Esophagus (tissue), 2 donors: Measurements from ENCODE around the gene FKBP3. TPM values are rescaled to one million over a fixed set of nuclear protein-coding genes. Genes with fewer than 3 reads are reported as not detected.
A peak's percentile ranks its signal among the peaks of the same experiment; 100 is the strongest.
"Not testable (repeated sequence)": the region's sequence is repeated elsewhere in the genome, so short reads cannot be mapped to it uniquely, and the experiment has no call there.

ENCODE experiments used
- H3K27ac ChIP-seq, 2 donors: one replicate each; pipeline ENCODE4 v1.5.1; 2013; ENCODE audit warnings: low read depth in 2 of 2, mild to moderate bottlenecking in 2 of 2, inconsistent platforms in 1 of 2, low read length in 1 of 2, moderate library complexity in 1 of 2
- H3K27me3 ChIP-seq, 2 donors: one replicate each; pipeline ENCODE4 v1.6.1; 2013; ENCODE audit warnings: low read length in 2 of 2, control low read depth in 1 of 2, mild to moderate bottlenecking in 1 of 2; ENCODE audit not compliant: insufficient read depth in 2 of 2, control insufficient read depth in 1 of 2
- H3K36me3 ChIP-seq, 2 donors: one replicate each; pipeline ENCODE4 v1.6.1; 2013; ENCODE audit warnings: low read length in 1 of 2; ENCODE audit not compliant: control insufficient read depth in 2 of 2, insufficient read depth in 2 of 2
- H3K4me1 ChIP-seq, 2 donors: one replicate each; pipeline ENCODE4 v1.6.1; 2013; ENCODE audit warnings: low read length in 1 of 2; ENCODE audit not compliant: control insufficient read depth in 2 of 2, insufficient read depth in 2 of 2
- H3K4me3 ChIP-seq, 2 donors: one replicate each; pipeline ENCODE4 v1.5.1; 2013; ENCODE audit warnings: low read length in 2 of 2, mild to moderate bottlenecking in 2 of 2, low read depth in 1 of 2, moderate library complexity in 1 of 2
- H3K9me3 ChIP-seq, 2 donors: one replicate each; pipeline ENCODE4 v1.6.1; 2013; ENCODE audit warnings: mild to moderate bottlenecking in 2 of 2, low read depth in 1 of 2, low read length in 1 of 2, moderate library complexity in 1 of 2; ENCODE audit not compliant: control insufficient read depth in 2 of 2, insufficient read depth in 1 of 2
- WGBS, 2 donors: extraction: QIAGEN DNeasy Blood & Tissue Kit; methylation state at CpG; one replicate each; pipeline ENCODE4 v1.1.7; 2013; 5-methylcytosine and 5-hydroxymethylcytosine counted together
- polyA plus RNA-seq, 2 donors: library from polyadenylated mRNA; stranded (reverse); fragments of 200-250 nt; gene quantifications; one replicate each; pipeline ENCODE4 v1.2.3, GENCODE V29; 2013
- donor health status: healthy with polysubstance abuse.
- donor health status: Bipolar disorder and iron deficiency.

Gene FKBP3
- polyA plus RNA-seq, 2 donors: 68.2 to 87.1 TPM

DNA sequence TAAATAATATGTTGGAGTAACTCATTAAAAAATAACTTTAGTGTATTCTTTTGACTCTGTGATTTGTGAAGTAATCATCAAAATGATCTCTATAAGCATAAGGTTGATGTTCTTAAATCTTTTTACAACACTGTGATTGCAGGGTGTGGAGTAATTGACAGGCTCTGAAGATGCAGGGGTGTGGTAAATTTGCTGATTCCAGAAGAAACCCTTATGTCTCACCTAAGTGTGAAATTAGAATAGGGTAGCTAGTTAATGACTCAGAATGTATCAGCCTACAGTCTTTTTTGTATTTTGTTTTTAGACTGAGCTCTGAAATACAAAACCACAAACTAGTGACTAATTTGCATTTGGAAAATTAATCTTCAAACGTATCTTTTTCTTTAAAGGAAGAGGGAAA is 44.5 kb downstream of the FKBP3 start:
- H3K36me3 ChIP-seq: no peaks in the 10 kb centered on the region
- H3K4me3 ChIP-seq: no peak overlapping the region
- WGBS, 2 donors: 19 to 28% methylated on average over 1 of the region's 1 CpG
- no peaks in the 10 kb centered on the region for H3K27me3 ChIP-seq
- H3K27ac ChIP-seq: no peak overlapping the region
- no peaks in the 10 kb centered on the region for H3K4me1 ChIP-seq
- no peaks in the 10 kb centered on the region for H3K9me3 ChIP-seq

DNA sequence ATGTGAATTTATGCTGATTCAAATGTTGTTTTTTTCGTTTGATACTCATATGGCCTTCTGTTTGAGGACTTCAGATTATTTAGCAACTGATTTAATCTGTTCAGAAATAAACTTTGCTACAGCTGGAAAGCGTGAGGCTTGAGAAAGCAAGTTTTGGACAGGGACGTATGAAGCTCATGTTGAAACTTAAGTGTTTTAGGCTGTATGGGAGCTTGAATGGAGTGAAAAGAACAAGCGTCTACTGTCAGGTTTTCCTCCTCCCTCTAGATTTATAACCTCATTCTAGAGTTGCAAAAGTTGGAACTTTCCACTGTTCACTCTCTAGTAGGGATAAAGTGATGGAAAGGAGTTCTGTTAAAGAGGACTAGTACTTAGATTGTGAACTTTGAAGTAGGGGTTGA is 49.3 kb downstream of the FKBP3 start:
- WGBS, 2 donors: 1 to 2% methylated on average over 4 of the region's 4 CpGs
- H3K9me3 ChIP-seq: no peaks in the 10 kb centered on the region
- H3K36me3 ChIP-seq: no peaks in the 10 kb centered on the region
- H3K27me3 ChIP-seq: no peaks in the 10 kb centered on the region
- no peaks in the 10 kb centered on the region for H3K4me1 ChIP-seq
- H3K4me3 ChIP-seq: peak overlapping the region in 1 of 2 donors; percentile 96
- no peak overlapping the region for H3K27ac ChIP-seq

DNA sequence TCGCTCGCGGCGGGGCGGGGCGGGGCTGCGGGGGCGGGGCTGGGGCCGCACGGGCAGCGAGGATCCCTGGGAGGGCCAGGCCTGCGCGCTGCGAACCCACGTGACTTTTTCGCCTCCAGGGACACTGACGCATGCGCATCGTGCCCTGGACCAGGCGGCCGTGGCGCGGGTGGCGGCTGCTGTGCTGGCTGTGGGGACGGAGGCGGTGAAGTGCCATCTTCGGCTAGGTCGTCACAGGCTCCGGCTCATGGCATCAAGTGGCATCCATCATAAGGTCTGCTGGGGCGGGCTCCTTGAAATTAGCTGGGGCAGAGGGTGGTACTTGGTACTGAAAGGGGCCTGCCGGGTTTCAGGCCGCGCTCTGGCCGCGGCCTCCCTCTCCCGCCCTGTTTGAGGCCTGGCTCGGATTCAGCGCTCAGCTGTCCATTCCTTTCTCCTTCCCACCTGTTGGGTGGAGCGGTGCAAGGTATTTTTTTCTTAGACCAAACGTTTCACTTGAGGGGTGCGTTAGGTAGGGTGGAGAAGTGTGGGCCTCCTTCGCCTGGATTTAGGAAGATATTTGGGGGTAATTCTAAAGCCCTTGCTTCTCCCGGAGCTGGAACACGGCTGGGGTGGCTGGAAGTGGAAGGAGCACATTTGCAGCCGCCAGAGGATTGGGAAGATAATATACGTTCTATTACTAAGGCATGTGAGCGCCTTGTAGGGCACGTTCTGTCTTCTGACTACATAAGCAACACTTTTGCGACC is 50.1 kb downstream of the FKBP3 start, which contains the start of gene PRPF39:
Gene PRPF39, plus strand, starts transcription at position 141 of the 747 bp plus-strand sequence. CDS start 11,124 bp downstream, outside the sequence.
- H3K36me3 ChIP-seq: no peaks in the 10 kb centered on the region
- H3K9me3 ChIP-seq: no peaks in the 10 kb centered on the region
- no peaks in the 10 kb centered on the region for H3K4me1 ChIP-seq
- 0 to 1% methylated on average over 46 to 49 of the region's 49 CpGs for WGBS, 2 donors
- H3K27ac ChIP-seq: peak within 1 kb of the TSS; percentile 89 to 94
- H3K4me3 ChIP-seq: peak within 1 kb of the TSS; percentile 73 to 96
- no peaks in the 10 kb centered on the region for H3K27me3 ChIP-seq

DNA sequence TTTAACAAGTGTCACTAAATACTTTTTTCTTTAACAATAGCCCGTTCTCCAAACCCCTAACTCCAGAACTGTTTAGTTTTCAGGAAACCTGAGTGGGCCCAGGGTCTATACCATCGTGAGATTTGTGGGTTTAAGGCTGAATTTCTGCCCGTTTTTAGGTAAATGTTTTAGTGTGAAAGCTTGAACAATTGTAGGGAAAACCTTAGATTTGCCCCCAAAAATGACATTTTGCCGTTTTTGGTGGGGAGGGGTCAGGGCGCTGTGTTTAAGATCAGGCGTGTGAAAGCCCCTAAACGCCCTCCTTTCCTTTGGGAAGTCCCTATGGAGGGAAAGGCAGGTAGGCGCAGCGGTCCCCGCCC is 50.7 kb downstream of the FKBP3 start:
- Histone ChIP-seq H3K4me3 (peak overlapping the region; percentile 41 to 96), H3K9me3 (no peaks in the 10 kb centered on the region), H3K4me1 (no peaks in the 10 kb centered on the region), H3K36me3 (no peaks in the 10 kb centered on the region), H3K27me3 (no peaks in the 10 kb centered on the region), H3K27ac (peak overlapping the region in 1 of 2 donors; percentile 48)
- 0 to 1% methylated on average over 10 of the region's 10 CpGs for WGBS, 2 donors

DNA sequence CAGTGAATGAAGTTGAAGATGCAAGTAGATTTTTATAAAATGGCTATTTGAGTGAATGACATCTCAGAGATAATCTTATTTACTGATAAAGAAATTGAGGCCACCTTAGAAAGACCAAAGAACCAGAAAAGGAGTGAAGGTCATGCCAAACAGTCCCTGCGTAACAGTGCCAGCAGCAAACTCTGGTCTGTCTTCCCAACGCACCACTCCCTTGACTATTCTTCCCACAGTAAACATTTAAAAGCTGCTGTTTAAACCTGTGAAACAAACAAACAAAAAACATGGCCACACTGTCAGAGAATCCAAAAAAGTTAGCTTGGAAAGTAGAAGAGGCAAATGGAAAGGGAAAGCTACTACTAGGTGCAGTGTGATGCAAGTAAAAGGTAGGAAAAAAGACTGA is 51.9 kb downstream of the FKBP3 start:
- no peaks in the 10 kb centered on the region for H3K36me3 ChIP-seq
- 69 to 84% methylated on average over 2 of the region's 2 CpGs for WGBS, 2 donors
- no peaks in the 10 kb centered on the region for H3K27me3 ChIP-seq
- no peak overlapping the region for H3K4me3 ChIP-seq
- no peak overlapping the region for H3K27ac ChIP-seq
- H3K4me1 ChIP-seq: no peaks in the 10 kb centered on the region
- no peaks in the 10 kb centered on the region for H3K9me3 ChIP-seq

DNA sequence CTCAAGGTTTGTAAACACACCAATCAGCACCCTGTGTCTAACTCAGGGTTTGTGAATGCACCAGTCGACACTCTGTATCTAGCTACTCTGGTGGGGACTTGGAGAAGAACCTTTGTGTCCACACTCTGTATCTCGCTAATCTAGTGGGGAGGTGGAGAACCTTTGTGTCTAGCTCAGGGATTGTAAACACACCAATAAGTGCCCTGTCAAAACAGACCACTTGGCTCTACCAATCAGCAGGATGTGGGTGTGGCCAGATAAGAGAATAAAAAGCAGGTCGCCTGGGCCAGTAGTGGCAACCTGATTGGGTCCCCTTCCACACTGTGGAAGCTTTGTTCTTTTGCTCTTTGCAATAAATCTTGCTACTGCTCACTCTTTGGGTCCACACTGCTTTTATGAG is 53.2 kb downstream of the FKBP3 start:
- not testable (repeated sequence) for H3K27me3 ChIP-seq, H3K27ac ChIP-seq, H3K4me1 ChIP-seq, H3K36me3 ChIP-seq, H3K4me3 ChIP-seq, H3K9me3 ChIP-seq
- 90 to 97% methylated on average over 3 of the region's 3 CpGs for WGBS, 2 donors

DNA sequence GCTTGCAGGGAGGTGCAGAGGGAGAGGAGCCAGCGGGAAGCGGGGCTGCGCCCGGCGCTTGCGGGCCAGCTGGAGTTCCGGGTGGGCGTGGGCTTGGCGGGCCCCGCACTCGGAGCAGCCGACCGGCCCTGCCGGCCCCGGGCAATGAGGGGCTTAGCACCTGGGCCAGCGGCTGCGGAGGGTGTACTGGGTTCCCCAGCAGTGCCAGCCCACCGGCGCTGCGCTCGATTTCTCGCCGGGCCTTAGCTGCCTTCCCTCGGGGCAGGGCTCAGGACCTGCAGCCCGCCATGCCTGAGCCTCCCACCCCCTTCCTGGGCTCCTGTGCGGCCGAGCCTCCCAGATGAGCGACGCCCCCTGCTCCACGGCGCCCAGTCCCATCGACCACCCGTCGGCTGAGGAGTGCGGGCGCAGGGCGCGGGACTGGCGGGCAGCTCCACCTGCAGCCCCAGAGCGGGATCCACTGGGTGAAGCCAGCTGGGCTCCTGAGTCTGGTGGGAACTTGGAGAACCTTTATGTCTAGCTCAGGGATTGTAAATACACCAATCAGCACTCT is 53.8 kb downstream of the FKBP3 start:
- not testable (repeated sequence) for H3K36me3 ChIP-seq, H3K27ac ChIP-seq, H3K4me3 ChIP-seq, H3K27me3 ChIP-seq, H3K4me1 ChIP-seq, H3K9me3 ChIP-seq
- WGBS, 2 donors: 98 to 99% methylated on average over 27 to 40 of the region's 40 CpGs

DNA sequence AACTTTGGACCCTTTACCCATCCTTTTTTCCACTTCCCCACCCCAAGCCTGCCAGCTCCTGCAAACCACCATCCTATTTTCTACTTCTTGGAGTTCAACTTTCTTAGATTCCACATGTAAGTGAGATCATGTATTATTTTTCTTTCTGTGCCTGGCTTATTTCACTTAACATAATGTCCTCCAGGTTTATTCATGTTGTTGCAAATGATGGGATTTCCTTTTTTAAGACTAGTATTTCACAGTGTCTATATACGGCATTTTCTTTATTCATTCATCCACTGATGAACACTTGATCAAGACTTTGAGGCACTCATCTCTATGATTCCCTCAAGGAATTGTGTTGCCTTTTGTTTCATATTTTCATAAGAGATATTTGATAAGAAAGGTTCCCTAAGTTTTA is 56.0 kb downstream of the FKBP3 start:
- Histone ChIP-seq H3K36me3 (no peaks in the 10 kb centered on the region), H3K4me1 (no peaks in the 10 kb centered on the region), H3K4me3 (no peak overlapping the region), H3K27ac (no peak overlapping the region), H3K27me3 (no peaks in the 10 kb centered on the region), H3K9me3 (no peaks in the 10 kb centered on the region)
- WGBS, 2 donors: 94 to 95% methylated on average over 1 of the region's 1 CpG

DNA sequence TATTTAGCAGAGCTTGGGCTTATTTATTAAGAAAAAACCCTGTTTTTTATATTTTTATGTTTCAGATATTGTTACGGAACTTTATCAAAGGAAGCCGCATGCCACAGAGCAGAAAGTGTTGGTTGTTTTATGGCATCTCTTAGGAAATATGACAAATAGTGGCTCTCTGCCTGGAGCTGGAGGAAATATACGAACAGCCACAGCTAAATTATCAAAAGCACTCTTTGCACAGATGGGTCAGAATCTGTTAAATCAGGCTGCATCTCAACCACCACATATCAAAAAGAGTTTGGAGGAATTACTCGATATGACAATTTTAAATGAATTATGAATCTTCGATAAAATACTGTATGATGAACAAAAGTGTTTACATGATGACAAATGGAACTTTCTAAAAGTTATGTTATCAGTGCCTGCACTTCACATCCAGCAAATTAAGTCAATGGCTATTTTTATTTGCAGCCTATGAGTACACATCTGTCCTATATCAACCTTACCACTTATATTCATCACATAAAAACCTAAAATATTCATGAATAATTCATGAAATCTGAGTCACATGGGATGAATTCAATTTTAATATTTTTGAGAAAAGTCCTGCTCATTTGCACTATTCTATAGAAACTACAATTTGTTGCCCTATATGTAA is 60.9 kb downstream of the FKBP3 start:
- Histone ChIP-seq H3K4me3 (no peak overlapping the region), H3K4me1 (no peaks in the 10 kb centered on the region), H3K9me3 (no peaks in the 10 kb centered on the region), H3K27me3 (no peaks in the 10 kb centered on the region), H3K36me3 (no peaks in the 10 kb centered on the region), H3K27ac (no peak overlapping the region)
- 91 to 98% methylated on average over 5 of the region's 5 CpGs for WGBS, 2 donors
